Right lobe of liver (tissue), 4 donors: ENCODE measurements around the gene FHIT.

ENCODE experiments used
- POLR2A ChIP-seq: fragments of 450-650 bp; IDR thresholded peaks from one replicate; pipeline ENCODE4 v1.6.1; 2017; ENCODE audit warnings: antibody characterized with exemption, mild to moderate bottlenecking
- TF ChIP-seq, protein P1 (sequence below), 4 donors: fragments of 200-600 bp in 3 of 4; fragments of 450-650 bp in 1 of 4; IDR thresholded peaks; one replicate each; pipeline versions ENCODE4 v1.5.1 to v1.8.0; 2016 to 2022; ENCODE audit warnings: antibody characterized with exemption in 4 of 4, mild to moderate bottlenecking in 2 of 4
- donor health status: DM: no; HTN: no; CAD: no.
- donor health status: DM: no; HTN: no; CAD: no.
- donor health status: DM: no; HTN: yes; CAD: no.

DNA sequence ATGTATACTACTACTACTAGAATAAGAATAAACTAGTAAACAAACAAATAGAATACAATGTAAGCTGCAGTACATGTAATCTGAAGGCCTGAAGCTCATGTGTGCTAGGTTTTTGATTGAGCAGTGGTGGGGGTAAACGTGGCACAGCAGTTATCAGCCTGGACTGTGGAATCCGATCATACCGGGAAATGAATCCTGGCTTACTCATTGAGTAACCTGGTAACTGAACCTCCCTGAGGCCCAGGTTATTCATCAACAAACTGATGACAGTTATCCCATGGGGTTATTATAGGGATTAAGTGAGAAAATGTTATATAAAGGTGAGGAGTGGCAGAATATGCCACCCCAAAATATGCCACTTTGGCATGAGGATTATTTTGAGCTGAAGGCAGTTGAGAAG, 339.1 kb downstream of the FHIT start:
- TF ChIP-seq, protein P1, sequence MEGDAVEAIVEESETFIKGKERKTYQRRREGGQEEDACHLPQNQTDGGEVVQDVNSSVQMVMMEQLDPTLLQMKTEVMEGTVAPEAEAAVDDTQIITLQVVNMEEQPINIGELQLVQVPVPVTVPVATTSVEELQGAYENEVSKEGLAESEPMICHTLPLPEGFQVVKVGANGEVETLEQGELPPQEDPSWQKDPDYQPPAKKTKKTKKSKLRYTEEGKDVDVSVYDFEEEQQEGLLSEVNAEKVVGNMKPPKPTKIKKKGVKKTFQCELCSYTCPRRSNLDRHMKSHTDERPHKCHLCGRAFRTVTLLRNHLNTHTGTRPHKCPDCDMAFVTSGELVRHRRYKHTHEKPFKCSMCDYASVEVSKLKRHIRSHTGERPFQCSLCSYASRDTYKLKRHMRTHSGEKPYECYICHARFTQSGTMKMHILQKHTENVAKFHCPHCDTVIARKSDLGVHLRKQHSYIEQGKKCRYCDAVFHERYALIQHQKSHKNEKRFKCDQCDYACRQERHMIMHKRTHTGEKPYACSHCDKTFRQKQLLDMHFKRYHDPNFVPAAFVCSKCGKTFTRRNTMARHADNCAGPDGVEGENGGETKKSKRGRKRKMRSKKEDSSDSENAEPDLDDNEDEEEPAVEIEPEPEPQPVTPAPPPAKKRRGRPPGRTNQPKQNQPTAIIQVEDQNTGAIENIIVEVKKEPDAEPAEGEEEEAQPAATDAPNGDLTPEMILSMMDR (IDR thresholded peaks at IDR 0.05) = no peak
- no peak for TF ChIP-seq POLR2A
